PC-9 (cell line): ENCODE data around the gene EPS15. TPM values are rescaled to one million over a fixed set of nuclear protein-coding genes. Genes with fewer than 3 reads are reported as not detected.

Experiments
- BruUV-seq: library from RNA; stranded (reverse); fragments of 400-500 nt; replicated peaks from 2 replicates; lab custom pipeline; 2021; lab: Mats Ljungman, UMichigan
- CTCF ChIA-PET: fragments of 300-600 bp; sonication (Branson Sonifier 250); formaldehyde crosslinking; loops from one replicate; lab custom pipeline; 2022; ENCODE audit warnings: antibody characterized with exemption; lab: Charles Lee
- POLR2A ChIA-PET: fragments of 300-600 bp; sonication (Branson Sonifier 250); formaldehyde crosslinking; loops from one replicate; lab custom pipeline; 2022; ENCODE audit warnings: antibody characterized with exemption; ENCODE audit not compliant: unreplicated experiment; lab: Charles Lee
- DNase-seq, 2 experiments: peaks; one replicate each; pipeline versions ENCODE4 v3.0.0 to v3.0.0-alpha.2; 2015 to 2022; ENCODE audit warnings: mixed read lengths in 1 of 2
- H2AFZ ChIP-seq: fragments of 200-600 bp; sonication (generic); 2 replicates; pipeline ENCODE4 v1.8.1; 2017; ENCODE audit warnings: antibody characterized with exemption
- H3F3A ChIP-seq: fragments of 200-600 bp; sonication (generic); 2 replicates; pipeline ENCODE4 v1.8.1; 2017; ENCODE audit warnings: antibody characterized with exemption, mild to moderate bottlenecking, low read depth; ENCODE audit not compliant: insufficient read depth
- H3K27ac ChIP-seq: fragments of 200-600 bp; sonication (generic); 2 replicates; pipeline ENCODE4 v1.6.1; 2016; ENCODE audit warnings: mixed run types
- H3K27me3 ChIP-seq: fragments of 200-600 bp; sonication (generic); 2 replicates; pipeline ENCODE4 v1.6.1; 2016; ENCODE audit warnings: low read depth, mixed run types; ENCODE audit not compliant: insufficient read depth
- H3K36me3 ChIP-seq: fragments of 200-600 bp; sonication (generic); 2 replicates; pipeline ENCODE4 v1.6.1; 2016; ENCODE audit warnings: low read depth, mixed run types
- H3K4me1 ChIP-seq: fragments of 200-600 bp; sonication (generic); replicated peaks from 2 replicates; pipeline ENCODE4 v1.6.1; 2016; ENCODE audit warnings: mixed run types; ENCODE audit not compliant: insufficient read depth
- H3K4me2 ChIP-seq: fragments of 200-600 bp; sonication (generic); 2 replicates; pipeline ENCODE4 v1.6.1; 2017; ENCODE audit warnings: mixed run types
- H3K4me3 ChIP-seq: fragments of 200-600 bp; sonication (generic); 2 replicates; pipeline ENCODE4 v1.6.1; 2016; ENCODE audit warnings: mixed run types
- H3K79me2 ChIP-seq: fragments of 200-600 bp; sonication (generic); 2 replicates; pipeline ENCODE4 v1.6.1; 2017; ENCODE audit warnings: low read depth, mixed run types
- H3K9me2 ChIP-seq: fragments of 200-600 bp; sonication (generic); 2 replicates; pipeline ENCODE4 v1.8.1; 2017; ENCODE audit warnings: mild to moderate bottlenecking; ENCODE audit not compliant: insufficient read depth
- H3K9me3 ChIP-seq: fragments of 200-600 bp; sonication (generic); 2 replicates; pipeline ENCODE4 v1.8.1; 2016; ENCODE audit warnings: low read depth; ENCODE audit not compliant: insufficient read depth
- H4K20me1 ChIP-seq: fragments of 200-600 bp; sonication (generic); 2 replicates; pipeline ENCODE4 v1.8.1; 2017; ENCODE audit not compliant: insufficient read depth
- CTCF ChIP-seq: fragments of 200-600 bp; sonication (generic); conservative IDR thresholded peaks from 2 replicates; pipeline ENCODE4 v1.6.1; 2017; ENCODE audit warnings: mixed run types, antibody characterized with exemption, mild to moderate bottlenecking, moderate library complexity
- EZH2 ChIP-seq: fragments of 200-600 bp; sonication (generic); IDR thresholded peaks from 2 replicates; pipeline ENCODE4 v1.8.0; 2017; ENCODE audit warnings: antibody characterized with exemption, low read depth
- intact Hi-C: fragments of 100-400 bp; cut with micrococcal nuclease; formaldehyde crosslinking; loops from one replicate; pipeline ENCODE4 v1.10.0; 2022; ENCODE audit not compliant: unreplicated experiment
- total RNA-seq: library from RNA; stranded (reverse); gene quantifications from 2 replicates; pipeline ENCODE4 v1.2.3, GENCODE V29; 2021

EPS15 gene
- total RNA-seq, 1 experiment from 2014 or later = 60.1 TPM

- Histone ChIP-seq H4K20me1 (peaks cover 3% of the 10 kb centered on the region), H3F3A (peaks cover 14% of the 10 kb centered on the region), H3K27me3 (no peaks in the 10 kb centered on the region), H3K4me1 (no peaks in the 10 kb centered on the region), H3K27ac (no peak overlapping the region), H3K36me3 (peaks cover 18% of the 10 kb centered on the region), H2AFZ (no peak overlapping the region), H3K4me3 (no peak overlapping the region), H3K9me3 (no peaks in the 10 kb centered on the region), H3K79me2 (no peaks in the 10 kb centered on the region), H3K9me2 (no peaks in the 10 kb centered on the region), H3K4me2 (no peak overlapping the region)
- TF ChIP-seq EZH2 = no peak
- TF ChIP-seq CTCF = no peak
- intact Hi-C loops = no loop called here
- DNase-seq = no peak
- POLR2A ChIA-PET = no interaction called here
- no TSS peak for BruUV-seq
- CTCF ChIA-PET = no interaction called here
These were observed 74.4 kb downstream of the EPS15 start for GRCh38 chr1:51444534-51445192.

GRCh38 chr1:51444096-51444495 is 75.0 kb downstream of the EPS15 start:
- Histone ChIP-seq H3K27ac (no peak overlapping the region), H3K4me1 (no peaks in the 10 kb centered on the region), H3K9me3 (no peaks in the 10 kb centered on the region), H3F3A (peaks cover 14% of the 10 kb centered on the region), H2AFZ (no peak overlapping the region), H3K27me3 (no peaks in the 10 kb centered on the region), H3K36me3 (peaks cover 24% of the 10 kb centered on the region), H3K9me2 (no peaks in the 10 kb centered on the region), H3K79me2 (no peaks in the 10 kb centered on the region), H3K4me2 (no peak overlapping the region), H4K20me1 (peaks cover 3% of the 10 kb centered on the region), H3K4me3 (no peak overlapping the region)
- no peak for DNase-seq
- intact Hi-C loops = no loop called here
- TF ChIP-seq EZH2 (no peak), CTCF (no peak)
- ChIA-PET CTCF (no interaction called here), POLR2A (no interaction called here)
- BruUV-seq = no TSS peak

GRCh38 chr1:51443555-51443954 is 75.5 kb downstream of the EPS15 start:
- H3K27ac ChIP-seq = no peak overlapping the region
- no peak overlapping the region for H3K4me3 ChIP-seq
- no peaks in the 10 kb centered on the region for H3K27me3 ChIP-seq
- H3K79me2 ChIP-seq = no peaks in the 10 kb centered on the region
- intact Hi-C loops = no loop called here
- H3K9me3 ChIP-seq = no peaks in the 10 kb centered on the region
- no peak overlapping the region for H3K4me2 ChIP-seq
- H2AFZ ChIP-seq = no peak overlapping the region
- BruUV-seq = no TSS peak
- CTCF ChIA-PET = no interaction called here
- H3K36me3 ChIP-seq = peaks cover 29% of the 10 kb centered on the region
- TF ChIP-seq CTCF = no peak
- no peak for TF ChIP-seq EZH2
- no peaks in the 10 kb centered on the region for H3K9me2 ChIP-seq
- DNase-seq = no peak
- peaks cover 14% of the 10 kb centered on the region for H3F3A ChIP-seq
- H3K4me1 ChIP-seq = no peaks in the 10 kb centered on the region
- POLR2A ChIA-PET = no interaction called here
- H4K20me1 ChIP-seq = peaks cover 3% of the 10 kb centered on the region
